Ovary (tissue), 3 donors: ENCODE measurements around the gene MRPL47.

Experiments used
- CTCF ChIP-seq, 3 donors: fragments of 450-650 bp in 2 of 3; fragments of 200-600 bp in 1 of 3; IDR thresholded peaks; one replicate each; pipeline versions ENCODE4 v1.5.1 to v1.8.0; 2016 to 2022; ENCODE audit warnings: antibody characterized with exemption in 3 of 3, mild to moderate bottlenecking in 1 of 3
- EP300 ChIP-seq: sonication (generic); formaldehyde crosslinking; IDR thresholded peaks from one replicate; pipeline ENCODE4 v1.6.1; 2017; ENCODE audit warnings: antibody characterized with exemption
- POLR2A ChIP-seq: fragments of 450-650 bp; IDR thresholded peaks from one replicate; pipeline ENCODE4 v1.6.1; 2017; ENCODE audit warnings: antibody characterized with exemption, mild to moderate bottlenecking, moderate library complexity
- donor health status: DM: no; HTN: no; CAD: no.

GRCh38 chr3:179599531-179599930 is 4.9 kb downstream of the MRPL47 start:
- TF ChIP-seq CTCF (IDR thresholded peaks at IDR 0.05): no peak
- no peak for TF ChIP-seq EP300
- no peak for TF ChIP-seq POLR2A
